CD4-positive, alpha-beta memory T cell (primary cell): Measurements from ENCODE around the gene CDC7. TPM values are rescaled to one million over a fixed set of nuclear protein-coding genes. Genes with fewer than 3 reads are reported as not detected.
A peak's percentile ranks its signal among the peaks of the same experiment; 100 is the strongest.

Experiments used
- CTCF ChIA-PET: fragments of 350-600 bp; sonication (Branson Sonifier 250); formaldehyde crosslinking; loops from one replicate; lab custom pipeline; 2021; ENCODE audit warnings: inconsistent platforms; ENCODE audit not compliant: partially characterized antibody; lab: Charles Lee
- POLR2A ChIA-PET: fragments of 350-600 bp; sonication (Branson Sonifier 250); formaldehyde crosslinking; loops from one replicate; lab custom pipeline; 2021; ENCODE audit not compliant: partially characterized antibody; lab: Charles Lee
- DNase-seq, 5 donors: peaks; one replicate each; pipeline versions ENCODE4 v3.0.0 to v3.0.0-alpha.2; 2020 to 2022; ENCODE audit warnings: mixed read lengths in 1 of 5
- H3K27ac ChIP-seq: one replicate; pipeline ENCODE4 v1.7.0; 2013; ENCODE audit warnings: low read depth, low read length
- H3K27me3 ChIP-seq: 2 replicates; pipeline ENCODE4 v1.7.0; 2013; ENCODE audit warnings: mild to moderate bottlenecking, low read length, moderate library complexity; ENCODE audit not compliant: insufficient read depth
- H3K36me3 ChIP-seq: 2 replicates; pipeline ENCODE4 v1.7.0; 2013; ENCODE audit warnings: mild to moderate bottlenecking, low read length, moderate library complexity; ENCODE audit not compliant: insufficient read depth
- H3K4me1 ChIP-seq: 2 replicates; pipeline ENCODE4 v1.7.0; 2013; ENCODE audit warnings: mild to moderate bottlenecking, low read length, moderate library complexity; ENCODE audit not compliant: insufficient read depth
- H3K4me3 ChIP-seq, 2 donors: one replicate each; pipeline ENCODE4 v1.7.0; 2013; ENCODE audit warnings: low read length in 2 of 2, mild to moderate bottlenecking in 1 of 2
- H3K9me3 ChIP-seq, 2 donors: one replicate each; pipeline ENCODE4 v1.7.0; 2013; ENCODE audit warnings: low read length in 2 of 2, control low read depth in 1 of 2; ENCODE audit not compliant: control insufficient read depth in 1 of 2
- H3K27ac Mint-ChIP-seq, 7 donors: one replicate each; pipeline ENCODE4 v1.8.0; 2020 to 2021; ENCODE audit warnings: mixed read lengths in 7 of 7, mild to moderate bottlenecking in 6 of 7, inconsistent platforms in 3 of 7, moderate library complexity in 3 of 7
- H3K27me3 Mint-ChIP-seq, 2 donors: one replicate each; pipeline ENCODE4 v1.8.0; 2020 to 2021; ENCODE audit warnings: mixed read lengths in 2 of 2
- H3K36me3 Mint-ChIP-seq, 2 donors: one replicate each; pipeline ENCODE4 v1.8.0; 2020 to 2021; ENCODE audit warnings: mixed read lengths in 2 of 2, inconsistent platforms in 1 of 2, mild to moderate bottlenecking in 1 of 2
- H3K4me1 Mint-ChIP-seq, 4 donors: one replicate each; pipeline ENCODE4 v1.8.0; 2020 to 2021; ENCODE audit warnings: mixed read lengths in 4 of 4, mild to moderate bottlenecking in 1 of 4
- H3K4me3 Mint-ChIP-seq, 8 donors: one replicate each; pipeline ENCODE4 v1.8.0; 2020 to 2021; ENCODE audit warnings: mixed read lengths in 8 of 8, mild to moderate bottlenecking in 7 of 8, moderate library complexity in 6 of 8, inconsistent platforms in 3 of 8
- H3K9me3 Mint-ChIP-seq, 8 donors: one replicate each; pipeline ENCODE4 v1.8.0; 2020 to 2021; ENCODE audit warnings: mixed read lengths in 8 of 8, mild to moderate bottlenecking in 5 of 8, inconsistent platforms in 3 of 8, moderate library complexity in 1 of 8
- intact Hi-C: fragments of 100-400 bp; cut with micrococcal nuclease; formaldehyde crosslinking; loops from one replicate; pipeline ENCODE4 v1.15.1; 2023
- polyA plus RNA-seq, 2 donors: library from polyadenylated mRNA; unstranded; fragments of 300-500 nt; fragmentation: Illumina TruSeq; gene quantifications; one replicate each; pipeline ENCODE4 v1.2.3, GENCODE V29; 2021
- total RNA-seq, 2 experiments: library from RNA; stranded (reverse); gene quantifications; one replicate each; pipeline ENCODE4 v1.2.3, GENCODE V29; 2021

CDC7 gene
- total and polyA plus RNA-seq, 4 experiments from 2014 or later: 2.9 to 6.0 (median 4.5) TPM

DNA sequence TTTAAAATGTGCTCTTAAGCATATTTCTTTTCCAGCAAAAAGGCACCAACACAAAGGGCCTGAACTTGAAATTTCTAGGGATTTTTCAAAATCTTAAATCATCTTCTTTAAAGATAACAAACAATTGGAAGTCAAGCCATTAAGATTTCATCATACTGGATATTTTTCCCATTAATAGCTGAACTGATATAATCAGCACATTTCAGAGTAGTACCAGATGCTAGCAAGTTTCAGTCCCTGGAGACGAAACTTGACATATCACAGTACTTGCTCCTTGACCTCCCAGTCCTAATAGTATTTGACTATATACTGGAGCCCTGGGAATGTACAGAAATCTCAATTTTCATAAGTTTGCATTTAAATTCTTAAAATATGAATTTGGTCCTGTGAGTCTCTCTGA is 10.2 kb upstream of the CDC7 start:
- Histone ChIP-seq H3K36me3 (no peaks in the 10 kb centered on the region), H3K4me3 (no peak overlapping the region), H3K27me3 (no peaks in the 10 kb centered on the region), H3K9me3 (no peaks in the 10 kb centered on the region), H3K27ac (no peak overlapping the region), H3K4me1 (no peaks in the 10 kb centered on the region)
- no peak for DNase-seq
- Mint-ChIP-seq H3K27ac (no peak overlapping the region), H3K9me3 (no peaks in the 10 kb centered on the region), H3K36me3 (no peaks in the 10 kb centered on the region), H3K4me3 (no peak overlapping the region), H3K4me1 (peaks cover 4 to 8% (median 7%) of the 10 kb centered on the region in 4 donors), H3K27me3 (no peaks in the 10 kb centered on the region)
- intact Hi-C loops: no loop called here
- ChIA-PET POLR2A (no interaction called here), CTCF (no interaction called here)

DNA sequence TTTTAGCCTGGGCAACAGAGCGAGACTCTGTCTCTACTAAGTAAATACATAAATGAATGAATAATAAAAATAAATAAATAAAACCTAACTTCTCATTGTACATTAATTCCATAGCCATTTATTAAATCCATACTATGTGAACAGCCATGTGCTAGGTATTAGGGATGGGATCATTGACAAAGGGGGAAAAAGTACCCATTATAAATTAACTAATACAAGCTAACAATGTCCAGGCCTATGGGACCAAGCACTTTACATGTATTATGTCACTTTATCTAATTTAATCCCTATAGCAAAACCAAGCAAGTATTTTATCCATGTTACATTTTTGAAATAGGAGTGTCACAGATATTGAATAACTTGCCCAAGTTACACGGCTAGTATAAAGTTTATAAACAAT is 2.6 kb upstream of the CDC7 start:
- peaks cover 13 to 18% (median 16%) of the 10 kb centered on the region in 4 donors for H3K4me1 Mint-ChIP-seq
- intact Hi-C loops: no loop called here
- H3K4me3 ChIP-seq: no peak overlapping the region
- H3K27ac Mint-ChIP-seq: no peak overlapping the region
- no peaks in the 10 kb centered on the region for H3K36me3 ChIP-seq
- POLR2A ChIA-PET: no interaction called here
- no peaks in the 10 kb centered on the region for H3K27me3 Mint-ChIP-seq
- CTCF ChIA-PET: interaction anchor here (0.9 to 1.8 kb wide), 2 partner anchors 15 to 431 kb away, joined by 4 to 5 read pairs; no protein-coding TSS in a partner anchor
- DNase-seq: no peak
- H3K27me3 ChIP-seq: no peaks in the 10 kb centered on the region
- H3K27ac ChIP-seq: no peak overlapping the region
- H3K36me3 Mint-ChIP-seq: peaks cover 0 to 3% of the 10 kb centered on the region in 2 donors
- peaks cover 18% of the 10 kb centered on the region for H3K4me1 ChIP-seq
- H3K9me3 Mint-ChIP-seq: no peaks in the 10 kb centered on the region
- no peak overlapping the region for H3K4me3 Mint-ChIP-seq
- no peaks in the 10 kb centered on the region for H3K9me3 ChIP-seq

DNA sequence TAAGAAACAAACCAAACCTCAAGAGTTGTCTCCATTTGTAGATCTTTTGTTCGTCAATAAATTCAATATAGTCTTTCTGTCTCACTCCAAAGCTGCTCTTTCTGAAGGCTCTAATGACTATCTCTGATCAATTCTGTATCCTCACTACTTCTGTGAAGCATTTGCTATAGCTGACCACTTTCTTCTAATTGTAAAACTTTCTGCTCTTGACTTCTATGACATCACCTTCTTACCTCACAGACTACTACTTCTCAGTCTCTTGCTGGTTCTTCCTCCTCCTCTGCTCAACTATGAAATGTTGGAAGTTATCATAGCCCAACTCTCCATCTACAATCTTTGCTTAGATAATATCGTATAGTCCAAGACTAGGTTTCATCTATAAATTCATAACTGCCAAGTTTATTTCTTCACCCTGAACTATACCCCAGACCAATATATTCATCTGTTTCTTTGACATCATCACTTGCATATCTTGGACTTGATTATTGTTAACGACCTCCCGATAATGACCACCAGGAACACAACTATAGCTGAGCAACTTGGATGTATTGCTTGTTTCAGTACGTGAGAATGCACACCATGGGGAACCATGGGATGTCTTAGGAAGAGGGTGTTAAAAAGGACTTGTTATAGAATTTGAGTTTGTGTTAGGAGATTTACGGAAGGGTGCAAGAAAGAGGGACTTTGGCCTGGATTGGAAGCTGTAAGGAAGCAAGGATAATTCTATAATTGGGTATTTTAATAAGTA is 2.0 kb upstream of the CDC7 start:
- H3K27ac ChIP-seq: no peak overlapping the region
- intact Hi-C loops: no loop called here
- H3K36me3 ChIP-seq: no peaks in the 10 kb centered on the region
- Mint-ChIP-seq H3K9me3 (no peaks in the 10 kb centered on the region), H3K4me3 (no peak overlapping the region), H3K36me3 (peaks cover 0 to 3% of the 10 kb centered on the region in 2 donors), H3K27ac (no peak overlapping the region), H3K27me3 (no peaks in the 10 kb centered on the region), H3K4me1 (peaks cover 13 to 18% (median 16%) of the 10 kb centered on the region in 4 donors)
- H3K4me3 ChIP-seq: no peak overlapping the region
- DNase-seq: no peak
- peaks cover 22% of the 10 kb centered on the region for H3K4me1 ChIP-seq
- ChIA-PET POLR2A (no interaction called here), CTCF (interaction anchor here (0.9 to 1.8 kb wide), 2 partner anchors 14 to 430 kb away, joined by 4 to 5 read pairs; no protein-coding TSS in a partner anchor)
- H3K27me3 ChIP-seq: no peaks in the 10 kb centered on the region
- H3K9me3 ChIP-seq: no peaks in the 10 kb centered on the region

DNA sequence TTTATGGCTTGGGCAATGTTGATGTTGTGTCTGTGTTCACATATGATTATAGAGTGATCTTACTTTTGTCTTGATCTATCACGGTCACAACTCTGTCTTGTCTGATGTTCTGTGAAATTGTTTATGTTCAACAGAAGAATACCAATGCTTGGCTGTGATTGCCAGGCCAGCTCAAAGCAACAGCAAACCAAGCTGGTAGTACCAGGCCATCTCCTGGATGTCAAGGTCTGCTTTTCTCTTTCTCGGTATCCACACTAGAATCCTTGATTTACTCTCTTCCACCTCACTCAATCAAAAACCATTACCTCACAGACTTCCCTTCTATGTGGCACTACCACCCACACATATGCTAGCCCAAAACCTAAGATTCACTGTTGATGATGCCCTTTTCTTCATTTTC is 1.3 kb upstream of the CDC7 start:
- ChIA-PET POLR2A (no interaction called here), CTCF (interaction anchor here (1.8 kb wide), 1 partner anchor 13 kb away, joined by 5 read pairs; no protein-coding TSS in a partner anchor)
- Mint-ChIP-seq H3K36me3 (peaks cover 0 to 3% of the 10 kb centered on the region in 2 donors), H3K27ac (no peak overlapping the region), H3K27me3 (no peaks in the 10 kb centered on the region), H3K4me3 (no peak overlapping the region), H3K4me1 (peaks cover 13 to 18% (median 16%) of the 10 kb centered on the region in 4 donors), H3K9me3 (no peaks in the 10 kb centered on the region)
- peaks cover 22% of the 10 kb centered on the region for H3K4me1 ChIP-seq
- H3K36me3 ChIP-seq: no peaks in the 10 kb centered on the region
- no peak for DNase-seq
- H3K9me3 ChIP-seq: no peaks in the 10 kb centered on the region
- no peak overlapping the region for H3K4me3 ChIP-seq
- no peaks in the 10 kb centered on the region for H3K27me3 ChIP-seq
- intact Hi-C loops: no loop called here
- no peak overlapping the region for H3K27ac ChIP-seq

DNA sequence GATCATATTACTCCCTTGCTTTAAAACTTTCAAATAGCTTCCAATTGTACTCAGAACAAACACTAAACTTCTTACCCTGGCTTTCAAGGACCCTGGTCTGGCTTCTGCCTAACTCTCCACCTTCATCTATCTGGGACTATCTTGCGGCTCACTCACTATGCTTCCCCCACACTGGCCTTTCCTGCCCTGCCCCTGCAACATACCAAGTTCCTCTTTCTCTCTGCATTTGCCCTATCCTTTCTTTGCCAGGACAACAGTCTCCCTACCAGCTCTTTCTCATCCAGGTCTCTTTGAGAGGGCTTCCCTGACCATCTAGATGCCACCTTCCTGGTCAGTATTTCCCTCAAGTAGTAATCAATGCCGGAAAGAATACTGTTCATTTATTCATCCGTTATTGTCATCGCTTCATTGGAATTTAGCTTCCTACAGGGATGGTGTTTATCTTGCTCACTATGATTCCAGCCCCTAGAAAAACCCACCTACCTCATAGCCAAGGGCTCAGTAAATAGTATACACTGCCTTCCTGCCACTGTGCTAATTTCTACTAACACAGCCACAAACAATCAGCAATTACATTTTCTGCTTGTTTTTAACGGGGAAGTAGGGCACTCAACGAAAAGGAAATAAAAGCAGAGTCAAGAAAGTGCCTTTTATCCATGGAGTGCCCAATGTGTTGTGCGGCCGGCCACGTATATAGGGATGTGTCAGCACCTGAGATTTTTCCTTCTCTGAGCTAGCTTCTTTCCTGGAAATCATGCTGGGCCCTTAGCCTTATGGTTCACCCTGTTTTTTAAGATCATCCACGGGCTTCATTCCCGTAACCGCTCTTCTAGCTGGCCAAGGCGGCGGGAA is 521 bp upstream of the CDC7 start:
- H3K36me3 Mint-ChIP-seq: peaks cover 0 to 3% of the 10 kb centered on the region in 2 donors
- POLR2A ChIA-PET: interaction anchor here (0.7 to 1.1 kb wide), 2 partner anchors 386 to 449 kb away, joined by 3 to 5 read pairs; partner anchors contain the start of genes BRDT and TGFBR3
- H3K4me3 ChIP-seq: peak overlapping the region; percentile 62 to 81
- intact Hi-C loops: loop anchor here (2.0 to 5.0 kb wide), 3 partner anchors 305 to 797 kb away; partner anchors contain the start of genes GLMN and RPAP2
- H3K27ac ChIP-seq: peak overlapping the region; percentile 75
- H3K4me1 ChIP-seq: peaks cover 25% of the 10 kb centered on the region
- no peaks in the 10 kb centered on the region for H3K9me3 ChIP-seq
- no peaks in the 10 kb centered on the region for H3K9me3 Mint-ChIP-seq
- CTCF ChIA-PET: interaction anchor here (0.9 to 2.4 kb wide), 5 partner anchors 11 to 428 kb away, joined by 3 to 10 read pairs (median 3); no protein-coding TSS in a partner anchor
- H3K4me1 Mint-ChIP-seq: peaks cover 16 to 22% (median 20%) of the 10 kb centered on the region in 4 donors
- H3K27me3 ChIP-seq: no peaks in the 10 kb centered on the region
- no peak overlapping the region for H3K27ac Mint-ChIP-seq
- no peaks in the 10 kb centered on the region for H3K27me3 Mint-ChIP-seq
- no peaks in the 10 kb centered on the region for H3K36me3 ChIP-seq
- DNase-seq: peak in 1 of 5 donors; percentile 1
- H3K4me3 Mint-ChIP-seq: no peak overlapping the region

DNA sequence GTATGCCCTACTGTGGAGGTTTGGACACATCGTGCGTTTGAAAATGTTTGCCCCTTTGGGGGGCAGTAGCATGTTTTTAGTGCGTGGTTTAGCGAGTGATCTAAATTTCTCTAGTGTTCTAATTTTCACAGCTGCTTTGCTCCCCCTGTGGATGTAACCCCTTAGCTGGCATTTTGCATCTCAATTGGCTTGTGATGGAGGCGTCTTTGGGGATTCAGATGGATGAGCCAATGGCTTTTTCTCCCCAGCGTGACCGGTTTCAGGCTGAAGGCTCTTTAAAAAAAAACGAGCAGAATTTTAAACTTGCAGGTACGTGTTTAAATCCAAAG is 836 bp downstream of the CDC7 start:
- H3K4me1 ChIP-seq: peaks cover 31% of the 10 kb centered on the region
- Mint-ChIP-seq H3K4me3 (no peak overlapping the region), H3K4me1 (peaks cover 18 to 27% (median 23%) of the 10 kb centered on the region in 4 donors), H3K27ac (no peak overlapping the region), H3K9me3 (no peaks in the 10 kb centered on the region), H3K36me3 (peaks cover 0 to 3% of the 10 kb centered on the region in 2 donors), H3K27me3 (no peaks in the 10 kb centered on the region)
- no peaks in the 10 kb centered on the region for H3K36me3 ChIP-seq
- peak overlapping the region; percentile 75 for H3K27ac ChIP-seq
- POLR2A ChIA-PET: interaction anchor here (1.0 to 1.6 kb wide), 3 partner anchors 46 to 388 kb away, joined by 3 to 5 read pairs (median 3); partner anchors contain the start of gene TGFBR3
- intact Hi-C loops: loop anchor here (2.0 to 5.0 kb wide), 3 partner anchors 303 to 796 kb away; partner anchors contain the start of genes GLMN and RPAP2
- H3K27me3 ChIP-seq: no peaks in the 10 kb centered on the region
- peak overlapping the region; percentile 62 to 81 for H3K4me3 ChIP-seq
- CTCF ChIA-PET: interaction anchor here (0.8 to 2.4 kb wide), 10 partner anchors 11 to 446 kb away, joined by 3 to 10 read pairs (median 4); partner anchors contain the start of gene TGFBR3
- H3K9me3 ChIP-seq: no peaks in the 10 kb centered on the region
- DNase-seq: no peak
